Renal pelvis (tissue), 4 donors: Measurements from ENCODE around the gene KCMF1. TPM values are rescaled to one million over a fixed set of nuclear protein-coding genes. Genes with fewer than 3 reads are reported as not detected.

Experiments used
- DNase-seq: peaks from one replicate; pipeline ENCODE4 v3.0.0-alpha.2; 2013
- polyA plus RNA-seq, 3 donors: library from polyadenylated mRNA; unstranded; fragments of 120-200 nt; gene quantifications; one replicate each; pipeline ENCODE4 v1.2.1, GENCODE V29; 2013; ENCODE audit not compliant: insufficient read length in 3 of 3

The KCMF1 gene
- polyA plus RNA-seq, 3 donors, result 46.3 to 49.1 (median 47.8) TPM

DNA sequence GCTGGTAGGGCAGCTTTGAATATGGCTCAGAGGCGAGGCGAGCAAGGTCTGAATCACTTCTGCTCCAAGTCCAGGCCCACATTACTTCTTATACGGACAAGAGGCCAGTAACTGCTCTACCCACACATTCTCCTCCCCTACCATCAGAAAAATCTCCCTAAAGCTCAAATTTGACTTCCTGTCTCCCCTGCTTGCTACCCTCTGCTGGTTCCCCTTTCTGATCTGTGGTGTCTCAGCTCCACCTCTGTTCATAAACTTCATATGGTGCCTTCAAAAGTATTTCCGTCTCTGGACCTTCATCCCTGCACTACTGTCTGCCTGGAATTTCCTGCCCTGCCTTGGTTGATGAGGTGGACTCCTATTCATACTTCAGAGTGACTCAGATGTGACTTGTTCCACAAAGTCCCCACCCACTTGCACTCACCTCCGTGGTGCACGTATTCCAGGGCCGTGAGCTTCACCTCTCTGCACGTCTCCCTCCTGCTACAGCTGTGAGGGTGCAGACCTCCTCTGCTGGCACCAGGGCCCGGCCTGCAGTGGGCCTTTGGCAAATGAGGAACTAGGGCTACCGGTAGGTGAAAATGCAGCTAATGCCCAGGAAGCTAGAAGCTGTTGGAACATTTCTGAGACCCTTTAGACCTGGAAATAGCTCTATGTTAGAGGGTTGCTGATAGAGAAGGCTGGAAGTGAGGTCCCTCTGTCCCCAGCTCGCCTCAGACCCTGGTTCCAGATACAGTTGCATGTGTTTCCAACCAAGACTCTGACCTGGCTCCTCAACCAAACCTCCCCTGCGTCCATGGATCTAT lies 24.6 kb upstream of the KCMF1 start:
- no peak for DNase-seq

DNA sequence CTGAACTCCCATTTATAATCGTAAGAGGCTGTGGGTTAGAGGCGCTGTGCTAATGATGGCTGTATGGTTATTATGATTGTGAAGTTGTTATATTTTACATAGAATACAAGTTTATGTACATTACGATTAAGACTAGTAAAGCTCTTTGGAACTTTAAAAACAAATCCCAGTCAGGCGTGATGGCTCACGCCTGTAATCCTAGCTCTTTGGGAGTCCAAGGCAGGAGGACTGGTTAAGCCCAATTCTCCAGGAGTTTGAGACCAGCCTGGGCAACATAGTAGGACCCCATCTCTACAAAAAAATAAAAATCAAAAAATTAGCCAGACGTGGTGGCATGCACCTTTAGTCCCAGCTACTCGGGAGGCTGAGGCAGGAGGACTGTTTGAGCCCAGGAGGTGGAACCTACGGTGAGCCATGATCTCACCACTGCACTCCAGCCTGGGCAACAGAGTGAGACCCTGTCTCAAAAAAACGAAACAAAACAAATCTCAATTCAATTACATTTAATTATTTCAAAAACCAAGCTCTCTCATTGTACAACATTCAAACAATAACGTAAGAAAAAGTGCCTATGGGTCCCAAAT lies 23.9 kb upstream of the KCMF1 start:
- no peak for DNase-seq

DNA sequence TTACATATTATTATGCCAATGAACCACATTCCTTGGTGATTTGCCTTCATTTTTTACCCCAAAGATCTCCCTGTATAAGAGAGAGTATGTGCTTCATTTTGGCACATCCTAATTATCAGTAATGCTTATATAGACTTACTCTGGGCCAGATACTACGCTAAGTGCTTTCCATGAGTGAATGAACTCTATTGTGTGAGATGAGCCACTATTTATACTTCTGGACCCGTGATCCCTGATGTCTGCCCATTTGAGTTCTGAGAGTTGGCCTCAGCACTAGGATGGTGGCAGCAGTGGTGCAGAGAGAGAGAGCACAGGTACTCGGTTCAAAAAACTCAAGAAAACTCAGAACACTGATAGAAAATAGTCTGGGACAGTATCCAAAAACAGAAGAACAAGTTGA lies 17.4 kb upstream of the KCMF1 start:
- DNase-seq, result no peak

GRCh38 chr2:84954329-84954728 lies 16.6 kb upstream of the KCMF1 start:
- DNase-seq, result no peak

DNA sequence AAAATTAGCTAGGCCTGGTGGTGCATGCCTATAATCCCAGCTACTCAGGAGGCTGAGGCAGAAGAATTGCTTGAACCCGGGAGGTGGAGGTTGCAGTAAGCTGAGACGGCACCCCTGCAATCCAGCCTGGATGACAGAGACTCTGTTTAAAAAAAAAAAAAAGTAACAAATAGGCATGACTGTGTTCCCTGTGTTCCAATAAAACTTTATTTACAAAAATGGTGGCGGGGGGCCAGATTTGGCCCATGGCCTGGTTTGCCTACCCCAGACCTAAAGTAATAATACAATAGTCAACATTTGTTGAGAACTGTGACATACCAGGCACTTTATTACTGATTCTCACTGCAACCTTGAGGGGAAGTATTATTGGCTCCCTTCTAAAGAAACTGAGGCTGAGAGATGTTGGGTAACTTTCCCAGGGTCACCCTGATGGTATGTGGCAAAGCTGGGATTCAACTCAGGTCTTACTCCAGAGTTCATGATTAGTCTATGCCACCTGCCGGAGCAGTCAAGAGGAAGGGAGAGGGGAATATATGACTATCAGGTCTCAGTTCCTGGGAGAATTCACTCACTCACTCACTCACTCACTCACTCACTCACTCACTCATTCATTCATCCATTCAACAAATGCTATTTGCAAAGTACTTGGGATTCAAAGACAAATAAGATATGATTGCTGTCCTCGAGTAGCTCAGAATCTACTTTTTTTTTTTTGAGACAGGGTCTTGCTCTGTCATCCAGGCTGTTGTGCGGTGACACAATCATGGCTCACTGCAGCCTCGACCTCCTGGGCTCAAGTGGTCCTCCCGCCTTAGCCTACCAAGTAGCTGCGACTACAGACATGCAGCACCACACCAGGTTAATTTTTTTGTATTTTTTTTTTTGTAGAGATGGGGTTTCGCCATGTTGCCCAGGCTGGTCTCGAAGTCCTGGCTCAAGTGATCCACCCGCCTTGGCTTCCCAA lies 14.3 kb upstream of the KCMF1 start:
- DNase-seq, result no peak

- DNase-seq, result no peak
Observed at GRCh38 chr2:84957771-84958134, 13.2 kb upstream of the KCMF1 start.

DNA sequence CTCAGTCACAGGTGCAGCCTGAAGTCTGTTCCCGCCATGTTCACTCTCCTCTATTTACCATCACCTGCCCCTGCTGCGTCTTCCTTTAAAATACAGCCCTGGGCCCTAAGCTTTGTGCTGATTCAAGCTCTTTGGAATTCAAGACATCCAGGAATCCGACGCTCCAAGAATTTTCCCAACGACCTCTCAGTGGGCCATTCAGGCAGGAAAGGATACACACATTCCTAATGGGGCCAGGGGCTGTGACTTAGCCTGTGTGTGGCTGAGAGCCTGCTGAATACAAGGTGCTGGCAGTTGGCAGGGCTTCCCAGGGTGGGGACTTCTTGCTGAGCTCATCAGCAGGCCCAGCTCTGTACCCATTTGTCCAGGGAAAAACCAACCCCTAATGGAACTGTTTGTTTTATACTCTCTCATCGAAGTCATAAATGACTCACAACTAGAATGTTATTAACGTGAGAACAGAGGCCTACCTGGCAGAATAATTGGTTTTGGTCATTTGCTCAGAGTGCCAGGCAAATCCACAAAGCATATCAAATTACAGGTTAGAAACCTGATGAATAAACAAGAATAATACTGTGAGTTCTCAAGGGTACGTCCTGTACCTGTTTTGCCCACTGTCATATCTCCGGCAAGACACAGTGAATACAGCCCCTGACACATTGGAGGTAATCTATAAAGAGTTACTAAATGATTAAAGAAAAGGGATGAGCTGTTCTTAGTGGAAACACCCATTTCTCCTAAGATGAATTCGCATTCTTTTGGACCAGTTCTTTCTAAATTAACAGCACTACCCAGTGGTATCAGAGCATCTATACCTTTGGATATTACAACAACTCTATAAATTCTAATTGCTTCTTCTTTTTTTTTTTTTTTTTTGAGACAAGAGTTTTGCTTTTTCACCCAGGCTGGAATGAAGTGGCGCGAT lies 12.6 kb upstream of the KCMF1 start:
- peak; percentile 74 for DNase-seq

DNA sequence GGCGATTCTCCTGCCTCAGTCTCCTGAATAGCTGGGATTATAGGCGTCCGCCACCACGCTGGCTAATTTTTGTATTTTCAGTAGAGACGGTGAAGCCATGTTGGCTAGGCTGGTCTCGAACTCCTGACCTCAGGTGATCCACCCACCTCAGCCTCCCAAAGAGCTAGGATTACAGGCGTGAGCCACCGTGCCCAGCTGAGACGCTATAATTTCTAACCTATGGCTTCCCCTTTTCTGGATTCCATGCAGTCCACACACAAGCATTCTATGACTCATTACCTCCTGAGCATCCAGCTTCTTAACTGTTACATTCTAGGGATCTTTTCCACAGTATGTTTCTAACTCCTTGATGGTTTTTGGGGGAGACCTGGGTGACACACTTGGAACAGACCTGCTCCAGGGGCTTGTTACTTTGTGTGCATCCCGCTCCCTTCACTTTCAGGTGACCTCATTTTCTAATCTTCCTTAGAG lies 11.8 kb upstream of the KCMF1 start:
- no peak for DNase-seq

- no peak for DNase-seq
Observed at GRCh38 chr2:84959566-84960506, 11.1 kb upstream of the KCMF1 start.

- no peak for DNase-seq
Observed at GRCh38 chr2:84962917-84963316, 8.0 kb upstream of the KCMF1 start.

DNA sequence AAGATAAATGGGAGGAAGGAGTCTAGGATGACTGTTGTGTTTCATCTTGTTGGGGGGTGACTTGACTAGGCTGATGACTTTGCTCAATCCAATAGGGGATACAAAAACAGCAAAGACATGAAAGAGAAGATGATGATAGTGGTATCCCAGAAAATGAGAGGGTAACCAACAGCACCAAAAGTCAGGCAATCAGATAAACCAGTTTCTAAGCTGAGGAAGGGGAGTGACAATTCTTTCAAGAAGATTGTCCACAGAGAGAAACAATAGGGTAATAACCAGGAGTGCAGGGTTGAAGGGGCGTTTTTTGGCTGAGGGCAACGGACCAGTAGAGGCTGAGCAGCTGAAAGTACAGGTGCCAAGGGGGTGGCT lies 7.7 kb upstream of the KCMF1 start:
- DNase-seq, result no peak

DNA sequence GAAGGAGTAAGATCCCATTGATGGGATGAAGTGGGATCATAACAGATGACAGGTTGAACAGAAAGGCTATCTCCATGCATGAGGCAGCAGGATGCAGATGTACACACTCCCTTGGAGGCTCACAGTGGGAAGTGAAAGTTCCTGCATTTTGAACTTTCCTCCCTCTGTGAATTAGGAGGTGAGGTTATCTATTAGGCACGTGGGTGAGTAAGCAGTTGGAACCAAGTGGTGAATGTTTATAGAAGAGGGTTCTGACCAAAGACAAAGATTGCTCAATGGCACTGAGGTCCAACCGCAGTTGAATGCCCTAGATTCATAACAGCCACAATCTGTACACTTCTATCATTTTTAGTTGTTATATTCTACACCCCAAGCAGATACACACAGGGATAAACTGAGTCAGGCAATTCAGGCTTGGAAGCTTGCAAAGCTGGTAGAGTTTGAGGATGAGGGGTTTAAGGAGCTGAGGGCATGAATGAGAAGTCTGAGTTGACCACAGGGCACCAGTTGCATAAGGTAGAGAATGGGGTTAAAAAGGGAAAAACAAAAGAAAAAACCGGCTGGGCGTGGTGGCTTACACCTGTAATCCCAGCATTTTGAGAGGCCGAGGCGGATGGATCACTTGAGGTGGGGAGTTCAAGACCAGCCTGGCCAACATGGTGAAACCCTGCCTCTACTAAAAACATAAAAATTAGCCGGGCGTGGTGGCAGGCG lies 7.1 kb upstream of the KCMF1 start:
- no peak for DNase-seq

GRCh38 chr2:84964406-84965191 lies 6.4 kb upstream of the KCMF1 start:
- DNase-seq, result no peak

- DNase-seq, result no peak
Observed at GRCh38 chr2:84965192-84965516, 5.8 kb upstream of the KCMF1 start.

DNA sequence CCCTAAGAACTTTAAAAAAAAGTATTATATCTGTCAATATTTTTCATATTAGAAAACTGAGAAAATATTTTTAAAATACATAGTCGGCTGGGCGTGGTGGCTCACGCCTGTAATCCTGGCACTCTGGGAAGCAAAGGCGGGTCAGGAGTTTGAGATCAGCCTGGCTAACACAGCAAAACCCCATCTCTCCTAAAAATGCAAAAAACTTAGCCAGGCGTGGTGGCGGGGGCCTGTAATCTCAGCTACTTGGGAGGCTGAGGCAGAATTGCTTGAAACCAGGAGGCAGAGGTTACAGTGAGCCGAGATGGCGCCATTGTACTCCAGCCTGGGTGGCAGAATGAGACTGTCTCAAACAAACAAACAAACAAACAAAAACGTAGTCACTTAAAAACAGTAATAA lies 5.1 kb upstream of the KCMF1 start:
- no peak for DNase-seq

GRCh38 chr2:84966731-84967130 lies 4.2 kb upstream of the KCMF1 start:
- DNase-seq, result no peak

- DNase-seq, result no peak
Observed at GRCh38 chr2:84969511-84970209, 1.3 kb upstream of the KCMF1 start.

DNA sequence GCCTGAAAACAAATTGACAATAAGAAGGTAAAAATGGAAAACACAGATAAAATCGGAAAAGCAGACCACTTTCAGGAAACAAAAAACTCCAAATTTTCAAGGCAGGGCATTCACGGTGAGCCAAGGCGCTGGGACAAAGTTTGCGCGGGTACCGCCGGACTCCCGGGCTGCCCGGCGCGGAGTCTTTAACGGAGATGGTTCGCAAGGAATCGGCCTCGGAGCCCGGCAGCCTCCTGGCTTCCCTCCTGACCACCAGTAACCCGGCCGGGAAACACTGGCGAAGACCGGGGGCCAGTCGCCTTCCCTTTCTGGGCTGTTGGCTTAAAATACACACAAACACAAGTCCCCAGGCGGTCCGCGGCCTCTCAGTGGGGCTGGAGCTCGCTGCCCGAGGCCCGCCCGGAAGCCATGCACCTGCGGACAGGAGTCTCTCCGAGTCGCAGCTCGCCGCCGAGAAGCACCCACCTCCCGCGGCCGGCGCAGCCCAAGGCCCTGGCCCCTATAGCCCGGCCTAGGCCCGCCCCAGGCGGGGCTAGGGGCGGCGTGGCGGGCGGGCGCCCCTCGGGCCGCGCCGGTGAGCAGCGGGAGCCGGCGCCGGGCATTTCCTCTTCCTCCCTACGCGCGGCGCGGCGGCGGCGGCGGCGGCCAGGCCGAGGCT lies 622 bp upstream of the KCMF1 start:
- peak; percentile 46 for DNase-seq
